ENCODE data around the gene EPHB3.

The EPHB3 gene

GRCh38 chr3:184581331-184581855 is 19.8 kb downstream of the EPHB3 start:
- no peak for DNase-seq

GRCh38 chr3:184582646-184583577 is 21.3 kb downstream of the EPHB3 start:
- DNase-seq, result peak in 1 of 2 experiments; percentile 21

- peak; percentile 33 to 68 for DNase-seq
These were observed 22.2 kb downstream of the EPHB3 start for GRCh38 chr3:184583578-184584451.

- no peak for DNase-seq
These were observed 22.9 kb downstream of the EPHB3 start for GRCh38 chr3:184584464-184584891.

GRCh38 chr3:184585545-184585944 is 24.0 kb downstream of the EPHB3 start:
- no peak for DNase-seq

- no peak for DNase-seq
These were observed 25.3 kb downstream of the EPHB3 start for GRCh38 chr3:184586851-184587250.

GRCh38 chr3:184588776-184589175 is 27.2 kb downstream of the EPHB3 start:
- no peak for DNase-seq

GRCh38 chr3:184590795-184591194 is 29.2 kb downstream of the EPHB3 start:
- no peak for DNase-seq

- DNase-seq, result peak in 1 of 2 experiments; percentile 38
These were observed 30.2 kb downstream of the EPHB3 start for GRCh38 chr3:184591789-184592188.

GRCh38 chr3:184592371-184593219 is 31.0 kb downstream of the EPHB3 start:
- DNase-seq, result no peak

GRCh38 chr3:184593220-184593927 is 31.8 kb downstream of the EPHB3 start:
- DNase-seq, result no peak

- no peak for DNase-seq
These were observed 32.3 kb downstream of the EPHB3 start for GRCh38 chr3:184593928-184594303.

- no peak for DNase-seq
These were observed 32.9 kb downstream of the EPHB3 start for GRCh38 chr3:184594371-184595001.

- DNase-seq, result no peak
These were observed 34.1 kb downstream of the EPHB3 start for GRCh38 chr3:184595726-184596125.

GRCh38 chr3:184596233-184596632 is 34.6 kb downstream of the EPHB3 start:
- no peak for DNase-seq

- no peak for DNase-seq
These were observed 35.4 kb downstream of the EPHB3 start for GRCh38 chr3:184596886-184597575.

GRCh38 chr3:184597829-184598573 is 36.4 kb downstream of the EPHB3 start:
- no peak for DNase-seq

GRCh38 chr3:184598574-184598927 is 37.0 kb downstream of the EPHB3 start:
- no peak for DNase-seq

GRCh38 chr3:184599143-184599542 is 37.6 kb downstream of the EPHB3 start:
- DNase-seq, result no peak

Measured in NCI-H524 (cell line).